Activated T-cell treated with anti-CD3 and anti-CD28 coated beads, Interleukin-2, amount 50 U/mL, for 1 hour (primary cell): ENCODE results near the gene KCNMA1.
"Not testable (repeated sequence)": the region's sequence is repeated elsewhere in the genome, so short reads cannot be mapped to it uniquely, and the experiment has no call there.

ENCODE experiments used
- DNase-seq: peaks from one replicate; pipeline ENCODE4 v3.0.0-alpha.2; 2020

KCNMA1 gene

DNA sequence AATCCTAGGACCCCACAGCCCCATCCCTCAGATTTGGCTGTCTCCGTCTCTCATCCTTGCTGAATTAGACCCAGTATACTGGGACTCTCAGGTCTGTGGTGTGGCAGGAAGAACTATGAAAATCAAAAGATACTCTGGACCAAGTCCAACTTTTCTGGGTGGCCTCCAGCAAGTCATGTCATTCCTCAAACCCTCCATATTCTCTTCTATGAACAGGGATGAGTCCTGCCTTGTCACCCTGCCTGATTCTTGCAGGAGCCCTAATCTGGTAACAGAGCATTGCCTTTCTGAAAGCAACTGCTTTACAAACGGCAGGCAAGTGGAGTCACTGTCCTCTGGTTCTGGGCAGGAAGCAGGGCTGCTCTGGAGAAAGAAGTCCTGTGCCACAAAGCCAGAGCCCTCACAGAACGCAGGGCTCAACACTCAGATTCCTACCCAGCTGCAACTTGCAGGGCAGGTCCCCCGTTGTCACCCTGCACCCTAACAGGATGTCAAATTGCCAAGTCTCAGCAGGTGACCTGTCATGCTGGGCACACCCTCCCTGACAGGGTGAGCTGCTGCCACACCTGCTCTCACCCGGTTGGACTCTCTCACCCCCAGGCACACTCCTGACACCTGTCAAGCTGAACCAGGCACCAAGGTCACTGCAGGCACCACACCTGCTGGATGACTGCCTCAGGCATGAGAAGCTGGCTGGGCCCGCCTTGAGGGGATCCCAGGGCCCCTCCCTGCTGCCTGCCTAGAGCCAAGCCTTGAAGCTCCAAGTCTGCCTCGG lies 227.7 kb downstream of the KCNMA1 start:
- DNase-seq, result no peak

DNA sequence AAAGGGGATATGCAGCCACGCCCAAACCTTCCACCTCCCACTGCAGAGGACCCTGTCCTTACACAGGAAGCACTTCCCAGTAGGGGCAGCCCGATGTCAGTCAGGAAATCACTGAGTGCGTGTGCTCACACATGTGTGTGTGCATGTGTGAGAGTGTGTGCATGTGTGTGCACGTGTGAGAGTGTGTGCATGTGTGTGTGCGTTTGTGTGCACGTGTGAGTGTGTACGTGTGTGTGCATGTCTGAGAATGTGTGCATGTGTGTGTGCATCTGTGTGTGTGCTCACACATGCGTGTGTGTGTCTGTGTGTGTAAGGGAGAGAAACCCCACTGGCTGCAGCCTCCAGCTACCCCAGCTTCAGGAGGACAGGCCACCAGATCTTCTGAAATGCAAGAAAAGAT lies 229.3 kb downstream of the KCNMA1 start:
- DNase-seq, result no peak

DNA sequence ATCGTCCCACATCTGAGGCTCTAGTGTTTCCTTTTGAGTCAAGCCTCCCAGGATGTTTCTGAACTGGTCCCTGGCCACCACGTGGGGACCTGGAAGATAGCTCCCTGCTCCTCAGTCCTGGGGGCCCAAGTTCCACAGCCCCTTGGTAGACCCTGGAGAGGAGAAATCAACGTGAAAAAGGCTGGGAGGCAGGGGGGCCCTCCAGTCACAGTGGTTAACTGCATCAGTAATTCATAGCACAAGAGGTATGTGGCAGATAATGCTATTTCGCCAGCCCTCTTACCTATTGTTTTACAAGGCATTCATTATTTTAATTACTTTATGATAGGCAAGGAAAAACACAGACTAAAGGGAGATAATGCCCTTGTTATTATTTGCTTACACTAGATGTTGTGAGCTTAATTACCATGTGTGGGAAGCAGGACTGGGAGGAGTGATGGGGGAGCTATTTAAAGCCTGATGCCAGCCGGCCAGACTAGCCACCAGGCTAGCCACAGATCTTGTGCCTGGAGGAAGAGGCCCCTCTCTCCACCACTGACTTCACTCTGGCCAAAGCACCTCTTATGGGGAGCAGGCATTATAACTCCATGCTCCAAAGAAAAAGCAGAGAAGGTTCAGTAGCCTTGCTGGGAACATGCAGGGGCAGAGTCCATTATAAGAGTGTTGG lies 230.7 kb downstream of the KCNMA1 start:
- DNase-seq, result no peak

DNA sequence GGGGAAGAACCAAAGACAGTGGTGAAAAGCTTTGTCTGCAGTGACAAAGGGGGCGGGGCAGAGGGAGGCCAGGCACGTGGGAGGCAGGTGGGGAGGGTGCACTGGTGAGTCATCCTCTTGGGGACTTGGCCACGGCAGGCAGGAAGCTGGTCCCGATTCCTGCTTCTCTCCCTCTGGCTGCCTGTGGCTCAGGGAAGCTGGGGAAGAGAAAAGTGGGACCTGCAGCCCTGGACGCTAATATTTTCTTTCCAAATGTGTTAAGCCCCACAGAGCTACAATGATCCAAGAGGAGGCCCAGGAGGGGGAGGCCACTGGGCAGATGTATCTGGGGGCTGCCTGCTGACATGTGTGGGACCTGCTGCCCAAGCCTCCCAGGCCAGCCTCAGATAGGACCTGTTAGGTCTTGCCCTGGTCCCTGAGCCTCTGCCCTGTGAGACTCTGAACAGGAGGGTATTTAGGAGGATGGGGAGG lies 231.8 kb downstream of the KCNMA1 start:
- no peak for DNase-seq

DNA sequence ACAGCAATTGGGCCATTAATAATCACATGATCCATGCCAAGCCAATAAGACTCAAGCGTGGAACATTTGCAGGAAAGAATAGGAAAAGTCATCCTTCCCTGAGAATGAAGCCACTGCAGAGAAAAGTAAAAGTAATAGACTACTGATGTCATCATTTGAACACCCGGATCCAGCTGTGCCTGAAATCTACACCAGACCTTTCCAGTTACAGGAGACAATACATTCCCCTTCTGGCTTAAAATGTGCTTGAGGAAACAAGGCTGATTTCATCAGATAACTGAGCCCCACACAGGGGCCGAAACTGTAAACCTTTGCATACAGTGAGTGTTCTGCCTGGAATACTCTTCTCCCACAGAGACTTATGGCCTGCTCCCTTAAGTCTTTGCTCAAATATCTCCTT lies 232.8 kb downstream of the KCNMA1 start:
- no peak for DNase-seq

DNA sequence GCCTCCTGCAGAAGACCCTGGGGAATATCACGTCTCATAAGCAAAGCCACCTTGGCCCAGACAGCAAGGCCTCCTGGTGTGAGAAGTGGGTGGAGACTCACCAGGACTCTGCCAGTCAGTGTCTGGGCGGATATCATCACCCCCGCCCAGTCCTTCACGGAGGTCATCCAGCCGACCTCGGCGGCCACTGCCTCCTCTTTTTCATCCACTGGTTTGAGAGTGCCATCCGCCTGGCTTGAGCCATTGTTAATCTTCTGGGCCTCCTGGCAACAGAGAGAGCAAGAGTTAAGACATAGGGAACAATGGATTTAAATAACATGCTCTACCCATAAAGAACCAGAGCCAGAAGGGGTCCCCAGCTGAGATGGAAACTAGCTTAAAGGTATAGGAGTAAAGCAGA lies 233.8 kb downstream of the KCNMA1 start:
- DNase-seq, result no peak

DNA sequence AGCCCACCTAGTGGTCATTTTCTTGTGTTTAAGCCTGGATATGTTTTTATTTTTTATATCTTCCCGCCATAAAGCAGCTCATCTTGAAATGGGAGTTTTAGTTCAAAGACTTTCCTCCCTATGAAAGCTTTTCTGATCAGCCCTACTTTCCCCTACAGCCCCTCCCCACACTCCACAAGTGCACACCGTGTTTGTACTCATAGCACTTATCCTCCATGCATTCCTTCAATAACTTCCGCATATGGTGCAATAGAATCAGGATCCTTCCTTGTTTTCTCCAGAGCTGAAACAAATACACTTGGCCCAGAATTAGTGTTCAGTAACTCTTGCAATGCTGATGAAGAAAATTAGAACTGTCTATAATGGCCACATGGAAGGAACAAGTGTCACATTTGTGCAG lies 235.9 kb downstream of the KCNMA1 start:
- no peak for DNase-seq

DNA sequence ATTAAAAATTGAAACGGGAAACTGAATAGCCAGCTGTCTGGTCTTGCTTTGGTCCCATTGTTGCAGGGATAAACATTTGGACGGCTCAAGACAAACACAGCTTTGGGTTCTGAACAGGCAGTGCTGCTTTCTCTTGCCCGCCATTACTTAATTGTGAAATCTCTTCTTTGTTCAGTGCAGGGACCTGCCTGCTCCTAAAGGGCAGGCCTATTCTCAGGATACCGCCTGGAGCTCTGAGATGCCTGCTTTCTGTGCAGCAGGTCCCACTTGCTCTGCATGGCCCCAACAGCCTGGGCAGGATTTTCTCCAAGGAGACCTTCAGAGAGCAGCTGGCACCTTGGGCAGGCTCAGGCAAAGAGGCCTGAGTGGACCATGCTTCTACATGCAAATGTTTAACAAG lies 237.6 kb downstream of the KCNMA1 start:
- no peak for DNase-seq

DNA sequence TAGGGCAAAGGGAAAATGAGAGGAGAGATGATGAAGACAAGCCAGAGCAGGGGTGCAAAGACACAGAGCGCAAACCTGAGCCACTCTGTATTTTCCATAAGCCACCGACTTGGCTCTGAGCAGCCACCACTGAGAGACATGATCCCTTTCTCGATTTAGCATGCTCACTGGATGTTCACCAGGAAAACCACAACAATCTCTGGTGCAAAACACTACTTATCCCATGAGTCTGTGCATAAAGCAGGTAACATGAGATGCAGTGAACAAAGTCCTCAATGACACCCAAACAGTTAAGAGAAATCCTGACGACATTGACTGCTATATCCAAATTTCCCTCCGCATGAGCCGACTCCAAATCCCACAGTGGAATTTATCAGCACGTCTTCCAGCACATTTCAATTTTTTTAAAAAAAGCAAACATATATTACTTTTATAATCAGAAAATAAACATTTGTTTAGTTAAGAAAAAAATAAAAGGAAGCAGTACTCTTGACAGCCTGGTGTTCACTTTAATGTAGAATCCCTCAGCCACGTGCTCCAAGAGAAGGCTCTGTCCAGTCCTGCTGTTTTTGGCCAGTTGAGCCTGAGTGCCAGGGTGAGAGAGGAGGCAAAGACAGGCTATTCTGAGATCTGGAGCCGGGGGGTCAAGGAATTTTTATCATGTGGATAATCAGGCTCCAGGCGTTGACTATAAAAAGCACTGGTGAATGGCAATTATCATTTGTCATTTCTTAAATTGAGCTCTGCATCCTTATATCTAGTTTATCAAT lies 238.4 kb downstream of the KCNMA1 start:
- no peak for DNase-seq

DNA sequence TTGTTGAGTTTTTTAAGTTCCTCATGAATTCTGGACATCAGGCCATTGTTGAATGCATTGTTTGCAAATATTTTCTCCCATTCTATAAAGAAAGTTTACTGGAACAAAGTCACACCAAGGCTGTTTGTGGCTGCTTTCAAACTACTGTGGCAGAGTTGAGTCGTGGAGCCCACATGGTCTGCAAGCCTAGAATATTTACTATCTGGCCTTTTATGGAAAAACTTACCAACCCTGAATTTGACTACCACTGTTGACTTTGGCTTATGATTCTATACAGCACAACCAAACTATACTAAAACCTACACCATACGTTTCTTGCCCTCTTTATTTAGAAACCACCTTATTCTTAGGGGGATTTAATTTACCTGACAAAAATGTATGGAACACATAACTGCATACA lies 239.1 kb downstream of the KCNMA1 start:
- DNase-seq, result no peak

DNA sequence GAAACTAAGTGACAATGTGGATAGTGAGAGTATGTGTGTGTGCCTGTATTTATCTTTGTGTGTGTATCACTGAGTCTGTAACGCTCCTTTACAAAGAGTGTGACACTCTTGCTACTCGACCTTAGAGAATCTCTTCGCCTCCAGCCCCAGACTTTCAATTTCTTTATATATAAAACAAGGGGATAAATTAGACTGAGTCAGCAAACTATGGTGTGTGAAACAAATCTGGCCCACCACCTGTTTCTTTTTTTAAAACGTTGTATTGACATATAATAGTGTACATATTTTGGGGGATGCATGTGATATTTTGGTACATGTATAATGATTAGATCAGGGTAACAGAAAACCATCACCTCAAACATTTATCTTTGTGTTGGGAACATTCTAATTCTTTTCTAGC lies 240.5 kb downstream of the KCNMA1 start:
- no peak for DNase-seq

DNA sequence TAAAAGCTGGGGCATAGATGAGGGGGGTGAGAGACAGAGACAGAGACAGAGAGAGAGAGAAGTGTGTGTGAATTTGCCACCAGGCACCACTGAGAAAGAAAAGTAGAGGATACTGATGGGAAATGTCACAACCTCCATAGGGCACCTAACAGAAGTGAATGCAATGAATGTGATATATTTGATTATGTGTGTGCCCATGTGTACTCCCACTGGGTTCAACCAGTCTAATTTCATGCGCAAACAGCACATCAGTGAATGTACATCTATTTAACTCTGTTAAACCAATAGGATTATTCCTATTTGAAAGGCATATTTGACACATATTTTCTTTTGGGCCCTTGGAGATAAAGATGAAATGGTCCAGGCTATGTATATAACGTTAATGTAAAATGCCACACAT lies 241.3 kb downstream of the KCNMA1 start:
- no peak for DNase-seq

DNA sequence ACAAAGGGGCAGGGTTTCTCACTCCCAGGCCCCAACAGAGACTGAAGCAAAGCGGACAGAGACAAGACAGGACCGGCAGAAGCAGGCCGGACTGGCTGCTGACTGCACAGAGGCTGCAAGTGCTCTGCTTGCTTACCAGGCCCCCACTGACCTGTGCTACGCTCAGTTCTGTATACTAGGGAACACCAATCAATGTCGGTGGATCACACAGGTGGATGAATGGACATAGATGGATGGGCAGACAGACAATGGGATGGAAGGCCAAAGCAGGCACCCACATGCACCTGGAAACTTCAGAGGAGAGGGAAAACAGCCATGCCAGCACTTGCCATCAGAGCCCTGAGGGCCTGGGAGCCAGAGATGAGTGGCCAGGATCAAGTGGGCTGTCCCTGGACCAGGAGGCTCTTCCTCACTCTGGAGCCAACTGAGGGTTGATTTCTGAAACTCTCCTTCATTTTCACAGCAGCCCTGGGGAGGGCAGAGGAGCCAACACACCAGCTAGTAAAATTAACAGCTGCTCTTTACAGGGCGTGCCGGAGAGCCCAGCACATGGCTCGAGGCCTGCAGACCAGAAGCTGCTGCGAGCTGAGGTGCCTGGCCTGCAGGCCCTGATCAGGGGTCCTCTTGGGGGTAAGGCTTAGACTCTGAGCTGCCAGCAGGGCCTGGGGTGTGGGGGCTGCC lies 243.6 kb downstream of the KCNMA1 start:
- no peak for DNase-seq

DNA sequence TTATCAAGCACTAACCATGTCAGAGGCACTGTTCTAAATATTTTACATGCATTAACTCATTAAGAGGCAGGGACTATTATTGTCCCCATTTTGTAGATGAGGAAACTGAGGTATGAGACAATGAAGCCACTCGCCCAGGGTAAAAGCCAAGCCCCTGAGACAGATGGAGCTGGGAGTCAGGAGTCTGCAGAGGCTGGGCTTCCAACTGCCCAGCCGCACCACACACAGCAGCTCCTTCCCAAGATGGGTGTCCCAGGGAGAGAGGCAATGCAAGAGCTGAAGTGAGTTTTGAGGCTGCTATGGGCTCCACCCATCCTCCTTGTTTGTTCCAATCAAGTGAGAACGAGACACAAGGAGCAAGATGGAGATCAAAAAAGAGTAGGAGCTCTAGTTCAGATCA lies 244.2 kb downstream of the KCNMA1 start:
- no peak for DNase-seq

DNA sequence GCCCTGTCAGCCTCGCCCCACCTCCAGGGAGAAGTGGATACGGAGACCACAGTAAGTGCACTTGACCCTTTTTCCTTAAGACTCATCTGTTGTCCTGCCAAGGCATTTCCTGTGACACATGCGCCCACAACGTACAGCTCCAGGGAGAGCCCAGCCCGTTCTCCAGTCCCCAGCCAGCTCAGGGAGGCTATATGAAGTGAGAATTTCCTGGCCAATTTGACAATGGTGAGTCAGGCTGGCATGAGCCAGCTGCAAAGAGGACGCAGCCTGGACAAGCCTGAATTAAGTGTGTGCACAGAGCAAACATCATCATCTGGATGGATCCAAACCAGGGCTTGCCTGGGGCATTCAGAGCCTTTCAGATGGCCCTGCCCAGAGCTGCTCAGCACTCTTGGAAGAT lies 244.8 kb downstream of the KCNMA1 start:
- DNase-seq, result no peak

DNA sequence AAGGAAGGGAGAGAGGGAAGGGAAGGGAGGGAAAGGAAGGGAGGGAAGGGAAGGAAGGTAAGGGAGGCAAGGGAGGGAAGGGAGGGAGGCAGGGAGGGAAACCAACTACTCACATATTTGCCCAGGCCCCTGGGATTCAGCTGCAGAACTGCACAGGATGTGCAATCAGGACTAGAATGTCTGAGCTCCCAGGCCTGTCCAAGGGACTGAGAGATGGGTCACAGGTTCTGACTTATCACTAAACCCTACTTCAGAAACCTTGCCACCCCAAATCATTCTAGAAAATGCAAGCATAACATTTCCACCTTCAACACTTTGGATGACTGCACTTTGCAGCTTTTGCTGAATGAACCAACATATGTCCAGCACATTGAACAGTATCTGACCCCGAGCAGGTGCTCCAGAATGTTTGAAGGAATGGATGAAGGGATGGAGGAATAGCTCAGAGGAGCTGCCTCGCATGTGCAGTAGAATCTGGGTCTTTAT lies 245.3 kb downstream of the KCNMA1 start:
- no peak for DNase-seq

DNA sequence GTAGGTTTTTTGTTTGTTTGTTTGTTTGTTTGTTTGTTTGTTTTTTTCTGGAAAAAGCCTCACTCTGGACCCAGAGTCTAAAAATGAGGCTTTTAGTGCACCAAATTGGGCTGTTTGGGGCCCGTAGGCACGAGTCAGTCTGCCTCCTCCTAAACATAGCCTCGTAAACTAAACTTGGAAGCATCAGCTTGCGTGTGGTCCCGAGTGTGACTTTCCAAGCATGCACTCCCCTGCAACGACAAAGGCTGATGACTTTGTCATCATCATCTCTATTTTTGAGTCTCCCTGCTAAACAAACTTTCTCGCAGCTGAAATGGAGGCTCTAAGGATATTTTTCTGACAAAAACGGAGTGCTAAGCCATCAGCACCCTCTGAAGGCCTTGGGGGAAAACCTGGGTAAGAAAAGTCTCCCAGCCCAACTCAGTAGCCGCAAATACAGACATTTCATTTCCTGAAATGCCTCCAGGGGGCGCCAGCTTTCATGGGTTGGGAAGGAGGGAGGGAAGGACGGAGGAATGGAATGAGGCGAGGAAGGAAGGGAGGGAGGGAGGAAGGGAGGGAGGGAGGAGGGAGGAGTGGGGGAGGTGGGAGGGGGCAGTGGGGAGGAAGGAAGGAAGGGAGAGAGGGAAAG lies 245.9 kb downstream of the KCNMA1 start:
- DNase-seq, result no peak

DNA sequence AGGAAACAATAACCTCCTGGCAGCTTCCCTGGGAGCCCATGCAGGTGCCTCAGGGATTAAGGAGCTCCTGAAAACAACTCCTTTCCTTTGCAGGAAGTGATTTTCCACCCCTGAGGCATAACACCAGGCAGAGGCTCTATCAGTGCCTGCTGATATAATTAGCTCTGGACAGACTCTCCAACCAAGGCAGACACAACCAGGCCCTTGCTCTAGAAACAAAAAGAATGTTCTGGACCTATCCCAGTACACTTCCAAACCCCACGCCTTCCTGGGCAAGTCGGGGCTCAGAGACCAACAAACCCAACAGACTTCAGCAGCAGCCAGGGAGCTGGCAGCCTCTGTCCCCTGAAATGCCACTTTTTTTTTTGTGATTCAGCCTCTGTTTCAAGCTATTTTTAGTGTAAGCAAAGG lies 247.1 kb downstream of the KCNMA1 start:
- no peak for DNase-seq

DNA sequence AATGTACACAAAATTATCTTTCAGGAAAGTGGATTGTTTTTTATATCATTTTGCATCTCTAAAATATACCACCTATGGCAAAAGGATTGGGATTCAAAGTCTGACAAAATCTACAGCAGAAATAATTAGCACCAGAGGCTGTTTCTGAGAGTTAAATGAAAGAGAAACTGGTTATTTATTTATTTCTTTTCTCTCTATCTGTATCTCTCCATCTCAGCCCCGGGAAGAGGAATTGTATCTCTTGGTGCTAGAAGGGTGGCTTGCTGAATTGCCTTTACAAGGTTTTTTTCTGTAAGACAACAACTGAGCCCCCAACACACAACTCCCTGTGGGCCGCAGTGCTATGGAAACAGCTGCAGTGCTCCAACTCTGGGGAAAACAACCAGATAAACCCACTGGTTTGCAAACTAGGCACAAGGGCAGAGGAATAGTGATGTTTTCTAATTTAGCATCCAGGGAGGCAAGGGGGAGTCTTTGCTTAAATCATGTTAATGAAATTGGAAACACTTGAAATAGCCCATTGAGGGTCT lies 249.0 kb downstream of the KCNMA1 start:
- no peak for DNase-seq

DNA sequence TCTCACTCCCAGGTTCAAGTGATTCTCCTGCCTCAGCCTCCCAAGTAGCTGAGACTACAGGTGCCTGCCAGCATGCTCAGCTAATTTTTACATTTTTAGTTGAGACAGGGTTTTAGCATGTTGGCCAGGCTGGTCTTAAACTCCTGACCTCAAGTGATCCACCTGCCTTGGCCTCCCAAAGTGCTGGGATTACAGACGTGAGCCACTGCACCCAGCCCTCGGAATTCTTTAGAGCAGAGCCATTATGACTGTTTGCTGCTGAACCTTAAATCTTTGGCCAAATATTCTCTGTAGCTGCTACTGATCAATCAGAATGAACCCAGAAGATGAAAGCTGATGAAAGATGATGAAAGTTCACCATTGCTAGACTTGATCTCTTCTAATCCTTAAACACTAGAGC lies 249.9 kb downstream of the KCNMA1 start:
- DNase-seq, result not testable (repeated sequence)

DNA sequence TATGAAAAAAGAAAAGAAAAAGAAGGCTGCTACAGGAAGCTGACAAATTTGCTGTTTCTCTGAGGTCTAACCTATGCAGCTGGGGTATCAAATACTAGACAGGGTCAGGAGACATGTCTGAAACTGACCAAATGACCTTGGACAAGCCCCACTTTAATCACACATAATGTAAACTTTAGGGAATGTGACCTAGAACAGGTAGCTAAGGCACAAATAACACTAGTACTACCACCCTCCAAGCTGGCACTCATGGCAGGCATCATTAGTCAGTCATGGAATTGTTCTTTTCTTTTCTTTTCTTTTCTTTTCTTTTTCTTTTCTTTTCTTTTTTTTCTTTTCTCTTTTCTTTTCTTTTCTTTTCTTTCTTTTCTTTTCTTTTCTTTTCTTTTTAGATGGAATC lies 250.4 kb downstream of the KCNMA1 start:
- no peak for DNase-seq

DNA sequence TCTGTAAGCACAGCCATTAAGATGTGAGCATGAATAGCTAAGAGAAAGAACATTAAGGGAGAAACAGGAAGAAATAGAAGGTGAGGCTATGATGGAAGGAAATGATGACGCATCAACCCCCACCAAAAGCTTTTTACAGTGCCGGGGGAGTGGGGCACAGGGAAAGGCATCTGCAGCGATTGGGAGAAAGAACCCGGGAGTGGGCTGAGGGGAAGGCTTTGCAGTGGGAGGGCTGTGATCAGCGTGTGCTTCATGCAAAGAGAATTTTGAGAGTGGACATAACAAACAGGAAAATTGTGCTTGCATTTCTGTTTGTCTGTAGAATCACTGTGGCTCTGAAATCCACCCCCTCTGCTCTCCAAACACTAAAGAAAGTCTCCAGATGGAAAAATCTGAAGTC lies 250.8 kb downstream of the KCNMA1 start:
- no peak for DNase-seq
